ENCODE results near the gene CDH10.

Gene CDH10

GRCh38 chr5:24645483-24645882 lies 705 bp upstream of the CDH10 start:
- TF ChIP-seq CTCF (IDR thresholded peaks at IDR 0.05; ENCODE audit: borderline replicate concordance, insufficient read depth, low read depth, low read length): no peak
- H3K4me3 ChIP-seq (ENCODE audit: low read depth, low read length): no peak overlapping the region

- no peak overlapping the region for H3K4me3 ChIP-seq (ENCODE audit: low read depth, low read length)
- no peak for TF ChIP-seq CTCF (IDR thresholded peaks at IDR 0.05; ENCODE audit: borderline replicate concordance, insufficient read depth, low read depth, low read length)
Measured at GRCh38 chr5:24643880-24644279, 898 bp downstream of the CDH10 start.

- TF ChIP-seq CTCF (IDR thresholded peaks at IDR 0.05; ENCODE audit: borderline replicate concordance, insufficient read depth, low read depth, low read length): no peak
- H3K4me3 ChIP-seq (ENCODE audit: low read depth, low read length): no peak overlapping the region
Measured at GRCh38 chr5:24643156-24643555, 1.6 kb downstream of the CDH10 start.

- TF ChIP-seq CTCF (IDR thresholded peaks at IDR 0.05; ENCODE audit: borderline replicate concordance, insufficient read depth, low read depth, low read length): no peak
- H3K4me3 ChIP-seq (ENCODE audit: low read depth, low read length): no peak overlapping the region
Measured at GRCh38 chr5:24642022-24642421, 2.8 kb downstream of the CDH10 start.

GRCh38 chr5:24635209-24635608 lies 9.6 kb downstream of the CDH10 start:
- no peak for TF ChIP-seq CTCF (IDR thresholded peaks at IDR 0.05; ENCODE audit: borderline replicate concordance, insufficient read depth, low read depth, low read length)
- no peak overlapping the region for H3K4me3 ChIP-seq (ENCODE audit: low read depth, low read length)

- H3K4me3 ChIP-seq (ENCODE audit: low read depth, low read length): no peak overlapping the region
- 0 out of 2 replicates have a peak, but pooled peaks have one; percentile 20 for TF ChIP-seq CTCF (IDR thresholded peaks at IDR 0.05; ENCODE audit: borderline replicate concordance, insufficient read depth, low read depth, low read length)
Measured at GRCh38 chr5:24633715-24634325, 11.0 kb downstream of the CDH10 start.

GRCh38 chr5:24632353-24632752 lies 12.4 kb downstream of the CDH10 start:
- TF ChIP-seq CTCF (IDR thresholded peaks at IDR 0.05; ENCODE audit: borderline replicate concordance, insufficient read depth, low read depth, low read length): no peak
- H3K4me3 ChIP-seq (ENCODE audit: low read depth, low read length): no peak overlapping the region

Data from GM12875 (cell line).